Mesenchymal stem cell (in vitro differentiated cells and primary cell): ENCODE measurements around the gene GTF2F1.

ENCODE experiments used
- DNase-seq: peaks from one replicate; pipeline ENCODE4 v3.0.0-alpha.2; 2013
- H2AFZ ChIP-seq: one replicate; pipeline ENCODE4 v1.6.1; 2013; ENCODE audit warnings: low read depth, mild to moderate bottlenecking, control low read depth, inconsistent platforms, low read length, moderate library complexity
- H2AK5ac ChIP-seq: 2 replicates; pipeline ENCODE4 v1.6.1; 2013; ENCODE audit warnings: low read length, moderate library complexity, mild to moderate bottlenecking, inconsistent platforms; ENCODE audit not compliant: severe bottlenecking
- H2BK120ac ChIP-seq: one replicate; pipeline ENCODE4 v1.6.1; 2013; ENCODE audit warnings: low read depth, mild to moderate bottlenecking, inconsistent platforms, low read length, moderate library complexity
- H2BK12ac ChIP-seq, 2 experiments: one replicate each; pipeline ENCODE4 v1.6.1; 2013; ENCODE audit warnings: inconsistent platforms in 2 of 2, low read length in 2 of 2, mild to moderate bottlenecking in 2 of 2, moderate library complexity in 2 of 2, control low read depth in 1 of 2
- H2BK15ac ChIP-seq: one replicate; pipeline ENCODE4 v1.6.1; 2013; ENCODE audit warnings: mild to moderate bottlenecking, low read depth, inconsistent platforms; ENCODE audit not compliant: poor library complexity, severe bottlenecking
- H2BK5ac ChIP-seq: 2 replicates; pipeline ENCODE4 v1.6.1; 2013; ENCODE audit warnings: low read depth, mild to moderate bottlenecking, low read length, control low read depth, inconsistent platforms; ENCODE audit not compliant: poor library complexity, severe bottlenecking
- H3K14ac ChIP-seq, 2 experiments: one replicate each; pipeline ENCODE4 v1.6.1; 2013; ENCODE audit warnings: inconsistent platforms in 2 of 2, low read length in 2 of 2, control low read depth in 1 of 2, mild to moderate bottlenecking in 1 of 2, moderate library complexity in 1 of 2
- H3K18ac ChIP-seq, 2 experiments: one replicate each; pipeline ENCODE4 v1.6.1; 2013; ENCODE audit warnings: inconsistent platforms in 2 of 2, low read length in 2 of 2, control low read depth in 1 of 2, low read depth in 1 of 2, mild to moderate bottlenecking in 1 of 2
- H3K23ac ChIP-seq, 2 experiments: one replicate each; pipeline ENCODE4 v1.6.1; 2013; ENCODE audit warnings: inconsistent platforms in 2 of 2, low read length in 2 of 2, mild to moderate bottlenecking in 2 of 2, moderate library complexity in 2 of 2, control low read depth in 1 of 2
- H3K27ac ChIP-seq: 2 replicates; pipeline ENCODE4 v1.5.1; 2013; ENCODE audit warnings: mild to moderate bottlenecking, moderate library complexity, low read length, control low read depth, inconsistent platforms; ENCODE audit not compliant: poor library complexity, severe bottlenecking
- H3K27me3 ChIP-seq, 2 experiments: 2 replicates each; pipeline versions ENCODE4 v1.6.1 to v1.7.0; 2013; ENCODE audit warnings: low read length in 2 of 2, mild to moderate bottlenecking in 2 of 2, moderate library complexity in 2 of 2, control low read depth in 1 of 2, inconsistent platforms in 1 of 2; ENCODE audit not compliant: control insufficient read depth in 1 of 2, insufficient read depth in 1 of 2
- H3K36me3 ChIP-seq, 2 experiments: 2 replicates each; pipeline versions ENCODE4 v1.6.1 to v1.7.0; 2013; ENCODE audit warnings: low read length in 2 of 2, control low read depth in 1 of 2, inconsistent platforms in 1 of 2, low read depth in 1 of 2, mild to moderate bottlenecking in 1 of 2; ENCODE audit not compliant: insufficient read depth in 2 of 2, control insufficient read depth in 1 of 2
- H3K4ac ChIP-seq, 2 experiments: one replicate each; pipeline ENCODE4 v1.6.1; 2013; ENCODE audit warnings: inconsistent platforms in 2 of 2, low read length in 2 of 2, mild to moderate bottlenecking in 2 of 2, moderate library complexity in 2 of 2, control low read depth in 1 of 2, low read depth in 1 of 2
- H3K4me1 ChIP-seq: 2 replicates; pipeline ENCODE4 v1.6.1; 2013; ENCODE audit warnings: low read depth, low read length, control low read depth; ENCODE audit not compliant: control insufficient read depth, insufficient read depth
- H3K4me2 ChIP-seq: 2 replicates; pipeline ENCODE4 v1.6.1; 2013; ENCODE audit warnings: low read length, mild to moderate bottlenecking, inconsistent platforms; ENCODE audit not compliant: poor library complexity, severe bottlenecking
- H3K4me3 ChIP-seq, 2 experiments: 2 replicates each; pipeline versions ENCODE4 v1.5.1 to v1.7.0; 2013; ENCODE audit warnings: low read length in 2 of 2, mild to moderate bottlenecking in 2 of 2, control low read depth in 1 of 2, low read depth in 1 of 2; ENCODE audit not compliant: insufficient read depth in 1 of 2
- H3K79me1 ChIP-seq: replicated peaks from 2 replicates; pipeline ENCODE4 v1.6.1; 2013; ENCODE audit warnings: mild to moderate bottlenecking, control low read depth, low read length, inconsistent platforms; ENCODE audit not compliant: poor library complexity, severe bottlenecking
- H3K9ac ChIP-seq: 2 replicates; pipeline ENCODE4 v1.7.0; 2013; ENCODE audit warnings: mild to moderate bottlenecking, low read length, moderate library complexity
- H3K9me3 ChIP-seq: 2 replicates; pipeline ENCODE4 v1.7.0; 2013; ENCODE audit warnings: mild to moderate bottlenecking, low read length; ENCODE audit not compliant: control insufficient read depth
- H4K8ac ChIP-seq: one replicate; pipeline ENCODE4 v1.6.1; 2013; ENCODE audit warnings: inconsistent platforms, mild to moderate bottlenecking, low read length, moderate library complexity
- H4K91ac ChIP-seq: one replicate; pipeline ENCODE4 v1.6.1; 2013; ENCODE audit warnings: mild to moderate bottlenecking, low read length, inconsistent platforms
- WGBS: methylation state at CpG from one replicate; pipeline ENCODE4 v1.1.7; 2013; ENCODE audit warnings: mixed read lengths; 5-methylcytosine and 5-hydroxymethylcytosine counted together

Gene GTF2F1

GRCh38 chr19:6417713-6418561 is 25.0 kb upstream of the GTF2F1 start:
- H3K4me1 ChIP-seq = peaks cover 15% of the 10 kb centered on the region
- H3K36me3 ChIP-seq = peaks cover 80 to 88% of the 10 kb centered on the region in 2 experiments
- H3K27me3 ChIP-seq = no peaks in the 10 kb centered on the region
- H3K23ac ChIP-seq = no peak overlapping the region
- H2BK12ac ChIP-seq = no peak overlapping the region
- H3K79me1 ChIP-seq = peaks cover 37% of the 10 kb centered on the region
- no peak overlapping the region for H2AFZ ChIP-seq
- no peak overlapping the region for H4K91ac ChIP-seq
- H2BK15ac ChIP-seq = no peak overlapping the region
- no peak overlapping the region for H3K27ac ChIP-seq
- H2AK5ac ChIP-seq = no peak overlapping the region
- H3K18ac ChIP-seq = no peak overlapping the region
- H3K9ac ChIP-seq = no peak overlapping the region
- no peaks in the 10 kb centered on the region for H3K9me3 ChIP-seq
- no peak overlapping the region for H3K4ac ChIP-seq
- no peak overlapping the region for H4K8ac ChIP-seq
- WGBS = 93% methylated on average over 33 of the region's 33 CpGs
- no peak overlapping the region for H3K14ac ChIP-seq
- H3K4me3 ChIP-seq = no peak overlapping the region
- H2BK120ac ChIP-seq = no peak overlapping the region
- peak; percentile 17 for DNase-seq
- no peak overlapping the region for H3K4me2 ChIP-seq
- no peak overlapping the region for H2BK5ac ChIP-seq

- Histone ChIP-seq H2AK5ac (no peak overlapping the region), H3K18ac (no peak overlapping the region), H3K4me1 (peaks cover 14% of the 10 kb centered on the region), H3K9me3 (no peaks in the 10 kb centered on the region), H2BK5ac (no peak overlapping the region), H4K8ac (no peak overlapping the region), H3K36me3 (peaks cover 75 to 95% of the 10 kb centered on the region in 2 experiments), H4K91ac (no peak overlapping the region), H2BK120ac (no peak overlapping the region), H2BK15ac (no peak overlapping the region), H3K14ac (no peak overlapping the region), H3K4me2 (no peak overlapping the region), H3K79me1 (peaks cover 43% of the 10 kb centered on the region), H3K9ac (no peak overlapping the region), H3K27ac (no peak overlapping the region), H3K4me3 (no peak overlapping the region), H3K4ac (no peak overlapping the region), H3K27me3 (no peaks in the 10 kb centered on the region), H3K23ac (no peak overlapping the region), H2BK12ac (no peak overlapping the region), H2AFZ (no peak overlapping the region)
- no peak for DNase-seq
- WGBS = 95% methylated on average over 29 of the region's 29 CpGs
Measured at GRCh38 chr19:6416658-6417405, 23.9 kb upstream of the GTF2F1 start.

GRCh38 chr19:6415591-6416190 is 22.7 kb upstream of the GTF2F1 start:
- H3K79me1 ChIP-seq = peaks cover 43% of the 10 kb centered on the region
- H3K4me2 ChIP-seq = no peak overlapping the region
- no peak overlapping the region for H3K4me3 ChIP-seq
- H3K23ac ChIP-seq = no peak overlapping the region
- no peak overlapping the region for H2BK120ac ChIP-seq
- no peak overlapping the region for H3K9ac ChIP-seq
- no peak overlapping the region for H4K8ac ChIP-seq
- H3K14ac ChIP-seq = no peak overlapping the region
- H3K9me3 ChIP-seq = no peaks in the 10 kb centered on the region
- no peak overlapping the region for H2BK5ac ChIP-seq
- no peak for DNase-seq
- H2AK5ac ChIP-seq = no peak overlapping the region
- no peaks in the 10 kb centered on the region for H3K27me3 ChIP-seq
- no peak overlapping the region for H3K18ac ChIP-seq
- no peak overlapping the region for H2BK15ac ChIP-seq
- H3K27ac ChIP-seq = no peak overlapping the region
- H3K4ac ChIP-seq = no peak overlapping the region
- H4K91ac ChIP-seq = no peak overlapping the region
- H2AFZ ChIP-seq = no peak overlapping the region
- peaks cover 64 to 87% of the 10 kb centered on the region in 2 experiments for H3K36me3 ChIP-seq
- 96% methylated on average over 32 of the region's 32 CpGs for WGBS
- peaks cover 10% of the 10 kb centered on the region for H3K4me1 ChIP-seq
- H2BK12ac ChIP-seq = no peak overlapping the region
